ENCODE results near the gene EVX1. TPM values are rescaled to one million over a fixed set of nuclear protein-coding genes. Genes with fewer than 3 reads are reported as not detected.

EVX1 gene
- total RNA-seq, 1 experiment from 2014 or later: not detected

- Histone ChIP-seq H3K4me1 (ENCODE audit: insufficient read depth, low read length) (no peaks in the 10 kb centered on the region; the same call in none of the 2 replicates), H3K79me1 (ENCODE audit: insufficient read depth, low read depth, low read length, poor library complexity, severe bottlenecking) (no peaks in the 10 kb centered on the region), H2AFZ (ENCODE audit: low read length) (no peak overlapping the region), H4K91ac (ENCODE audit: insufficient read length, low read depth, low read length) (no peak overlapping the region), H3K14ac (ENCODE audit: insufficient read depth, low read length) (no peak overlapping the region), H3K27ac (ENCODE audit: insufficient read length, low read depth, low read length) (no peak overlapping the region), H3K9ac (ENCODE audit: extremely low read depth, insufficient read length, low read length) (no peak overlapping the region), H3T11ph (ENCODE audit: low read length) (no peak overlapping the region), H3K23ac (ENCODE audit: insufficient read length, low read depth, low read length) (no peak overlapping the region), H4K5ac (ENCODE audit: insufficient read length, low read depth, low read length) (no peak overlapping the region), H3K79me2 (ENCODE audit: insufficient read depth, low read length) (no peaks in the 10 kb centered on the region), H3K4me2 (ENCODE audit: insufficient read depth, insufficient read length, low read length) (no peak overlapping the region), H2BK12ac (ENCODE audit: insufficient read length, low read depth, low read length) (no peak overlapping the region), H2BK20ac (ENCODE audit: low read depth, low read length, poor library complexity, severe bottlenecking) (no peak overlapping the region), H2BK120ac (ENCODE audit: low read depth, low read length, poor library complexity, severe bottlenecking) (no peak overlapping the region), H2BK15ac (ENCODE audit: low read depth, low read length) (no peak overlapping the region), H3K18ac (ENCODE audit: insufficient read length, low read depth, low read length) (no peak overlapping the region), H3K27me3 (ENCODE audit: insufficient read depth, low read length) (peaks cover 82% of the 10 kb centered on the region), H3K23me2 (ENCODE audit: insufficient read length, low read depth, low read length, poor library complexity, severe bottlenecking) (peaks cover 8% of the 10 kb centered on the region), H4K8ac (replicated peaks; ENCODE audit: insufficient read length, low read depth, low read length) (no peak overlapping the region), H2BK5ac (ENCODE audit: insufficient read length, low read length) (no peak overlapping the region), H4K20me1 (ENCODE audit: control insufficient read depth, insufficient read depth, insufficient read length) (no peaks in the 10 kb centered on the region), H3K9me3 (ENCODE audit: control insufficient read depth, low read depth, low read length) (no peaks in the 10 kb centered on the region), H2AK5ac (ENCODE audit: insufficient read length, low read length) (no peak overlapping the region), H3K56ac (ENCODE audit: insufficient read length, low read depth, low read length) (no peak overlapping the region), H3K4ac (ENCODE audit: low read depth, low read length) (no peak overlapping the region)
- Mint-ChIP-seq H3K27ac (no peak overlapping the region), H3K27me3 (ENCODE audit: low read depth) (peaks cover 98% of the 10 kb centered on the region), H3K9me3 (no peaks in the 10 kb centered on the region; a peak in 2 of 5 replicates), H3K36me3 (ENCODE audit: insufficient read depth in 1 of 3, low read depth in 3 of 3) (no peaks in the 10 kb centered on the region), H3K4me3 (no peak overlapping the region), H3K4me1 (peaks cover 19 to 27% of the 10 kb centered on the region in 2 experiments)
- DNase-seq: no peak
- TF ChIP-seq, protein P1, sequence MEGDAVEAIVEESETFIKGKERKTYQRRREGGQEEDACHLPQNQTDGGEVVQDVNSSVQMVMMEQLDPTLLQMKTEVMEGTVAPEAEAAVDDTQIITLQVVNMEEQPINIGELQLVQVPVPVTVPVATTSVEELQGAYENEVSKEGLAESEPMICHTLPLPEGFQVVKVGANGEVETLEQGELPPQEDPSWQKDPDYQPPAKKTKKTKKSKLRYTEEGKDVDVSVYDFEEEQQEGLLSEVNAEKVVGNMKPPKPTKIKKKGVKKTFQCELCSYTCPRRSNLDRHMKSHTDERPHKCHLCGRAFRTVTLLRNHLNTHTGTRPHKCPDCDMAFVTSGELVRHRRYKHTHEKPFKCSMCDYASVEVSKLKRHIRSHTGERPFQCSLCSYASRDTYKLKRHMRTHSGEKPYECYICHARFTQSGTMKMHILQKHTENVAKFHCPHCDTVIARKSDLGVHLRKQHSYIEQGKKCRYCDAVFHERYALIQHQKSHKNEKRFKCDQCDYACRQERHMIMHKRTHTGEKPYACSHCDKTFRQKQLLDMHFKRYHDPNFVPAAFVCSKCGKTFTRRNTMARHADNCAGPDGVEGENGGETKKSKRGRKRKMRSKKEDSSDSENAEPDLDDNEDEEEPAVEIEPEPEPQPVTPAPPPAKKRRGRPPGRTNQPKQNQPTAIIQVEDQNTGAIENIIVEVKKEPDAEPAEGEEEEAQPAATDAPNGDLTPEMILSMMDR (conservative IDR thresholded peaks at IDR 0.05): no peak
These were observed 24.7 kb upstream of the EVX1 start for GRCh38 chr7:27217951-27218350.
